IMR-90 (cell line): ENCODE data around the gene ZNF550.

ENCODE experiments used
- BHLHE40 ChIP-seq: fragments of 150-350 bp; IDR thresholded peaks from 2 replicates; pipeline ENCODE4 v1.6.1; 2016; ENCODE audit warnings: mild to moderate bottlenecking, low read depth, low read length
- CEBPB ChIP-seq: IDR thresholded peaks from 2 replicates; pipeline ENCODE4 v1.6.1; 2012; ENCODE audit warnings: low read depth, low read length, improper control_type of control experiment
- CHD1 ChIP-seq: IDR thresholded peaks from 2 replicates; pipeline ENCODE4 v1.6.1; 2012; ENCODE audit warnings: low read depth, low read length, improper control_type of control experiment
- FOS ChIP-seq: fragments of 150-350 bp; IDR thresholded peaks from 2 replicates; pipeline ENCODE4 v1.6.1; 2016; ENCODE audit warnings: low read depth, low read length
- MAFK ChIP-seq: IDR thresholded peaks from 2 replicates; pipeline ENCODE4 v1.6.1; 2012; ENCODE audit warnings: low read depth, low read length, improper control_type of control experiment
- MAZ ChIP-seq: IDR thresholded peaks from 2 replicates; pipeline ENCODE4 v1.6.1; 2012; ENCODE audit warnings: low read depth, mild to moderate bottlenecking, low read length, improper control_type of control experiment, moderate library complexity, borderline replicate concordance
- MXI1 ChIP-seq: IDR thresholded peaks from 2 replicates; pipeline ENCODE4 v1.6.1; 2012; ENCODE audit warnings: low read depth, mild to moderate bottlenecking, low read length, moderate library complexity, borderline replicate concordance
- POLR2A ChIP-seq: IDR thresholded peaks from 2 replicates; pipeline ENCODE4 v1.6.1; 2012; ENCODE audit warnings: mild to moderate bottlenecking, low read depth, low read length
- RAD21 ChIP-seq: IDR thresholded peaks from 2 replicates; pipeline ENCODE4 v1.6.1; 2012; ENCODE audit warnings: low read length, improper control_type of control experiment
- RCOR1 ChIP-seq: IDR thresholded peaks from 2 replicates; pipeline ENCODE4 v1.6.1; 2012; ENCODE audit warnings: mild to moderate bottlenecking, low read length, improper control_type of control experiment; ENCODE audit not compliant: insufficient replicate concordance
- RFX5 ChIP-seq: IDR thresholded peaks from 2 replicates; pipeline ENCODE4 v1.8.0; 2012; ENCODE audit warnings: low read depth, mild to moderate bottlenecking, low read length, moderate library complexity
- SMC3 ChIP-seq: fragments of 150-350 bp; IDR thresholded peaks from 2 replicates; pipeline ENCODE4 v1.6.1; 2016; ENCODE audit warnings: low read depth, mild to moderate bottlenecking, antibody characterized with exemption, low read length, moderate library complexity
- TF ChIP-seq, protein P1 (sequence below): conservative IDR thresholded peaks from 2 replicates; pipeline ENCODE4 v1.5.1; 2012; ENCODE audit warnings: mild to moderate bottlenecking, low read depth, low read length, improper control_type of control experiment
- TF ChIP-seq, protein P2 (sequence below): fragments of 150-350 bp; IDR thresholded peaks from 2 replicates; pipeline ENCODE4 v1.6.1; 2017; ENCODE audit warnings: mild to moderate bottlenecking, antibody characterized with exemption, low read length, low read depth

DNA sequence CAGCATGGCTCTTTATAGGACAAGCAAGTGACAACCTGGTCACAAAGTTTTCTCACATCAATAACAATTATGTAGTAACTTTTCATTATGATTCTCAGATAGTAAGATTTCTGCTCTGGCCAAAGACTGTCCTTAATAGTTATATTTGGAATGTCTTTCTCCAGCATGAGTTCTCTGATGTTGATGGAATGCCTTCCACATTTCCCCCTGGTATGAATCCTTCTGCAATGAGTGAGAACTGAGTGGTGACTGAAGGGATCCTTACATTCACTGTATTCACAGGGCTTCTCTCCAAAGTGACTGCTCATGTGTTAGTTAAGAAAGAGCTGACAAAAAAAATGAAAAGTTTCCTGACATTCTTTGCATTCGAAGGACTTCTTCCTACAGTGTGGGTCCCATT, 13.2 kb downstream of the ZNF550 start:
- TF ChIP-seq, protein P1, sequence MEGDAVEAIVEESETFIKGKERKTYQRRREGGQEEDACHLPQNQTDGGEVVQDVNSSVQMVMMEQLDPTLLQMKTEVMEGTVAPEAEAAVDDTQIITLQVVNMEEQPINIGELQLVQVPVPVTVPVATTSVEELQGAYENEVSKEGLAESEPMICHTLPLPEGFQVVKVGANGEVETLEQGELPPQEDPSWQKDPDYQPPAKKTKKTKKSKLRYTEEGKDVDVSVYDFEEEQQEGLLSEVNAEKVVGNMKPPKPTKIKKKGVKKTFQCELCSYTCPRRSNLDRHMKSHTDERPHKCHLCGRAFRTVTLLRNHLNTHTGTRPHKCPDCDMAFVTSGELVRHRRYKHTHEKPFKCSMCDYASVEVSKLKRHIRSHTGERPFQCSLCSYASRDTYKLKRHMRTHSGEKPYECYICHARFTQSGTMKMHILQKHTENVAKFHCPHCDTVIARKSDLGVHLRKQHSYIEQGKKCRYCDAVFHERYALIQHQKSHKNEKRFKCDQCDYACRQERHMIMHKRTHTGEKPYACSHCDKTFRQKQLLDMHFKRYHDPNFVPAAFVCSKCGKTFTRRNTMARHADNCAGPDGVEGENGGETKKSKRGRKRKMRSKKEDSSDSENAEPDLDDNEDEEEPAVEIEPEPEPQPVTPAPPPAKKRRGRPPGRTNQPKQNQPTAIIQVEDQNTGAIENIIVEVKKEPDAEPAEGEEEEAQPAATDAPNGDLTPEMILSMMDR: no peak
- TF ChIP-seq CHD1 (no peak), POLR2A (no peak), MAFK (no peak), MXI1 (no peak), CEBPB (no peak), RAD21 (no peak), SMC3 (no peak), BHLHE40 (no peak), RFX5 (no peak), MAZ (no peak), FOS (no peak), RCOR1 (no peak)
- TF ChIP-seq, protein P2, sequence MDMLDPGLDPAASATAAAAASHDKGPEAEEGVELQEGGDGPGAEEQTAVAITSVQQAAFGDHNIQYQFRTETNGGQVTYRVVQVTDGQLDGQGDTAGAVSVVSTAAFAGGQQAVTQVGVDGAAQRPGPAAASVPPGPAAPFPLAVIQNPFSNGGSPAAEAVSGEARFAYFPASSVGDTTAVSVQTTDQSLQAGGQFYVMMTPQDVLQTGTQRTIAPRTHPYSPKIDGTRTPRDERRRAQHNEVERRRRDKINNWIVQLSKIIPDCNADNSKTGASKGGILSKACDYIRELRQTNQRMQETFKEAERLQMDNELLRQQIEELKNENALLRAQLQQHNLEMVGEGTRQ: no peak
